Stimulated activated CD4-positive, alpha-beta T cell treated with anti-CD3 and anti-CD28 coated beads, Interleukin-4, amount 100 ng/mL, for 24 hours (primary cell): Measurements from ENCODE around the gene INTS12.
A peak's percentile ranks its signal among the peaks of the same experiment; 100 is the strongest.
"Not testable (repeated sequence)": the region's sequence is repeated elsewhere in the genome, so short reads cannot be mapped to it uniquely, and the experiment has no call there.

Experiments
- DNase-seq: peaks from one replicate; pipeline ENCODE4 v3.0.0-alpha.2; 2020

INTS12 gene, protein sequence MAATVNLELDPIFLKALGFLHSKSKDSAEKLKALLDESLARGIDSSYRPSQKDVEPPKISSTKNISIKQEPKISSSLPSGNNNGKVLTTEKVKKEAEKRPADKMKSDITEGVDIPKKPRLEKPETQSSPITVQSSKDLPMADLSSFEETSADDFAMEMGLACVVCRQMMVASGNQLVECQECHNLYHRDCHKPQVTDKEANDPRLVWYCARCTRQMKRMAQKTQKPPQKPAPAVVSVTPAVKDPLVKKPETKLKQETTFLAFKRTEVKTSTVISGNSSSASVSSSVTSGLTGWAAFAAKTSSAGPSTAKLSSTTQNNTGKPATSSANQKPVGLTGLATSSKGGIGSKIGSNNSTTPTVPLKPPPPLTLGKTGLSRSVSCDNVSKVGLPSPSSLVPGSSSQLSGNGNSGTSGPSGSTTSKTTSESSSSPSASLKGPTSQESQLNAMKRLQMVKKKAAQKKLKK

DNA sequence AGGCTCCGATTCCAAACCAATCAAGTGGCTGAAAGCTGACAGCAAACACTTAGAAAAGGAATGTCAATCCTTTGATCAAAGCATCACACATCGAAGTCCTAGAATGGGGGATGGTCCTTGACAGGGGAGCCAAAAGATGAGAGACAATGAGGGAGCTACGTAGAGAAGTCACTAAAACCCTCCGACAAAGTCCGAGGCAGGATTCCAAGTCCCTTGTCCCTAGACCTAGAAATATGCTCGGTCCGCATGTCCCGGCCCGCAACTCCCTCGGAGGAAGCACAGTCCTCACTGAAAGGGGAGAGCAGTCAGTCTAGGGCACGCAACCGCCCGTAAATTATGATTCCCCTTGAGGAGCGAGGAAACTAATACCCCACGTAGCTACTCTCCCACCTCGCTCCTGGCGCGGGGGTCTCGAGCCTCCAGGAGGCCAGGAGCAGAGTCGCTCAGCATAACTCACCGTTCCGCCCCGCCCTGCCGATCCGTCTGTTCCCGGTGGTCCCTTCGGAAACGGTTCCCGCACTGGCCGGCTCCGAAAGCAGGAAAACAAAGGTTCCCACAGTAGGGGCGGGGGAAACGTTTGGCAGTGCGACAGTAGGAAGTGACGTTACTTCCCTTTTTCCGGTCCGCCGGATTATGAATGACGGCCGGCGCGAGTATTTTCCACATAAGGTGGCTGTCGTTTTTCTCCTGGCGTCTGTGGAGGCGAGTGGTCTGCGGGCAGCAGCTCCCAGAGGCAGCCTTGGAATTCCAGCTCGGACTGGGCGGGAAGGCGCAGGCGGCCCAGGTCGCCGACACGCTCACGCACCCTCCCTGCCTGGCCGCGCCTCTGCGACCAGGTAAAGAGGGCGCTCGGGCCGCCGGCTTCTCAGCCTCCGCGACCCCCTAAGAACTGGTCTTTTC lies at the start of gene INTS12, which contains the start of gene GSTCD:
INTS12 (minus strand) TSS at position 509 of the 900 bp plus-strand sequence. CDS start 8,684 bp downstream, outside the sequence.
GSTCD (plus strand) TSS at position 604 of the 900 bp plus-strand sequence. CDS start 8,830 bp downstream, outside the sequence.
- peak; percentile 93 for DNase-seq

DNA sequence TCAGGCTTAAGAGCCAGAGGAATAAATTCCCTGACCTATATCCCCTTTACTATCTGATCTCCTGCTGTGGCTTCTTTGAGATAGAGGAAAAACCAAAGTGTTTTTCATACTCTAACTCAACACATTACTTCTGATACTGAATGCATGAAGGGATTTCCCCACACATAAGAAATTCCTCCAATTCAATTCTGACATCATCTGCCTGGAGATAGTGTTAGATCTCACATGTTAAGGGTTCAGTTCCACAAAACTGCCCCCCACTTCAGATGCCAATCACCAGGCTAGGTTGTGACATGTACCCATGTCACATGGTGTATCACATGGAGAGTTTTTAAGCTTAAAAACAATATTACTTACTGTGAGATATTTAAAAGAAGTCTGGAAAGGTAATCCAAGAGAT lies 46.9 kb upstream of the INTS12 start:
- no peak for DNase-seq

DNA sequence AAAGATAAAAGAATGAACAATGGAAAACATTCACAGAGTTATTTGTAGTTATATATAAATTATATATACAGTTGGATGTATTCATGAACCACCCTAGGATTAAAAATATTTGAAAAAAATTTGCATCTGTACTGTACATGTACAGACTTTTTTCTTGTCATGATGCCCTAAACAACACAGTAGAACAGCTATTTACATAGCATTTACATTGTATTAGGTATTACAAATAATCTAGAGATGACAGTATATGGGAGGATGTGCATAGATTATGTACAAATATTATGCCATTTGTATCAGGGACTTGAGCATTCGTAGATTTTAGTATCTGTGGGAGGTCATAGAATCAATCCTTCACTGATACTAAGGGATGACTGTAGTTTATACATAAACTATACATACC lies 44.9 kb upstream of the INTS12 start:
- no peak for DNase-seq

DNA sequence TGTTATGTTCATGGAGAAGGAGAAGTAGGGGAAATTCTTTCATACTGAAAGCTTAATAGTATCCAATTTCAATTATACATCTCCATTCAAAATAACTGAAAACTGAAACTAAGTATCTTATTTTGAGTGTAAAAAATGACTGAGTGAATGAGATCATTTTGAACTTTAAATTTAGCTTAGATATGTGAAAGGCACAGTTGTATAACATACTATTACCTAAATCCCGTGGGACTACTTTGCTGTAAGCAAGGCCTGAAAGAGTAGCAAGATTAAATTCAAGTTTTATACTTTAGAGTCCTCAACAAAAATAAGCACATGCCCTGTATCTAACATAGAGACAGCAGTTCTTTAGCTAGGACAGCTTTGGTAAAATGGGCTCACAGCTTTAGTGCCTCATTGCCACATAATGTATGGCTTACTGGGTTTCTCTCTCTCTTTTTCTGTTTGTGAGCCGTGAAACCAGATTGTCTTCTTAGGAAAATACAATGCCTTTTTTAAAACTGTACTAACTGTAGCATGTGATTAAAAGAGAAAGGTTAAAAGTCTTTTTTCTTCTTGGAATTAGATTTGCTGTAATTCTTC lies 43.3 kb upstream of the INTS12 start:
- no peak for DNase-seq

DNA sequence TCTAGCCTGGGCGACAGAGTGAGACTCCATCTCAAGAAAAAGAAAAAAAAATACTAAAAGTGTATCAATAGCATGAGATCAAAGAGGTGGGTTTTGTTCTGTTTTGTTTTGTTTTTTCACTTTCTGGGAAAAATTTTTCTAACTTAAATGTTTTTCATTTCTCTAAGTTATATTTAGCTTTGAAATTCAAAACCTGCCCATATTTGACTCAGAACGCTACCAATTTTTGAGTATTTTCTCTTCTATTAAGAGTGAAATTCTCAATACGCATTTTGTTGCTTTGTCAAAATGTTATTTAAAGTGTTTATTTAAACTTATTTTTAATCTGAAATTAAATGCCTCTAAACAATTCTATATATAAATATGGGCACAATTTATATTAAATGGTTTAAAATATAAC lies 39.7 kb upstream of the INTS12 start:
- DNase-seq: no peak

DNA sequence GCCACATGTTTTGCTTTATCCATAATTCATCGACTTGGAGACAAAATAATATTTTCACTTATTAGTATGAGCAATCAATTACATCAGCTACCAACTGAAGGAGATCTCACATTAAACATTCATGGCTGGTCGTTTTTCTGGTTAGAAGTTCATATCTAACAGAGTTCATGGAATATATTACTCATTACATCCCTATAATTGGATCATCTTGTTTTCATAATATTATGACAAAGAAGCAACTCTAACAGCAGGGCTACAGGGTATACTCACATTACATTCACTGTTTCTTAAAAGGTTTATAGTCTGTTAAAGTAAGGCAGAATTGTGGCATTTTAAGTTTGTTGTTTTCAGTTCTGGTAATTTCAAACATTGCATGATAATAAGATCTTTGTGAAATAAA lies 33.1 kb upstream of the INTS12 start:
- DNase-seq: no peak

DNA sequence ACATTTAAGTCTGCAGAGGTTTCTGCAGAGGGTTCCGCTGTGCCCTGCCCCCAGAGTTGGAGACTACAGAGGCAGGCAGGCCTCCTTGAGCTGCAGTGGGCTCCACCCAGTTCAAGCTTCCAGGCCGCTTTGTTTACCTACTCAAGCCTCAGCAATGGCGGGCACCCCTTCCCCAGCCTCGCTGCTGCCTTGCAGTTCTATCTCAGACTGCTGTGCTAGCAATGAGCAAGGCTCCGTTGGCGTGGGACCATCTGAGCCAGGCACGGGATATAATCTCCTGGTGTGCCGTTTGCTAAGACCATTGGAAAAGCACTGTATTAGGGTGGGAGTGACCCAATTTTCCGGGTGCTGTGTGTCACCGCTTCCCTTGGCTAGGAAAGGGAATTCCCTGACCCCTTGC lies 26.7 kb upstream of the INTS12 start:
- not testable (repeated sequence) for DNase-seq

DNA sequence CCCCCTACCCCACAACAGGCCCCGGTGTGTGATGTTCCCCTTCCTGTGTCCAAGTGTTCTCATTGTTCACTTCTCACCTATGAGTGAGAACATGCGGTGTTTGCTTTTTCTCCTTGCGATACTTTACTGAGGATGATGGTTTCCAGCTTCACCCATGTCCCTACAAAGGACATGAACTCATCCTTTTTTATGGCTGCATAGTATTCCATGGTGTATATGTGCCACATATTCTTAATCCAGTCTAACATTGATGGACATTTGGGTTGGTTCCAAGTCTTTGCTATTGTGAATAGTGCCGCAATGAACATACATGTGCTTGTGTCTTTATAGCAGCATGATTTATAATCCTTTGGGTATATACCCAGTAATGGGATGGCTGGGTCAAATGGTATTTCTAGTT lies 21.4 kb upstream of the INTS12 start:
- DNase-seq: not testable (repeated sequence)

DNA sequence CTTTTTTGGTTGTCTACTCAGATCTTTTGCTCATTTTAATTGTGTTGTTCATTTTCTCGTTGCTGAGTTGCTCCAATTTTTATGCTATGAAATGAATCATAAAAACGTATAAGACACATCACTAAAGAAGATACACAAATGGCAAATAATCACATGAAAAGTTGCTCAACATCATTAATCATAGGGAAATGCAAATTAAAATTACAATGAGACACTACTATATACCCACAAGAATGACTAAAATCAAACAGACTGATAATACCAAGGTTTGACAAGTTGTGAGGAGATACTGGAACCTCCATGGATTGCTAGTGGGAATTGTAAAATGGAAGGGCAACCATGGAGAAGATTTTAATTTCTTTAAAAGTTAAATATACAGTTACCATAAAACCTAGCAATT lies 17.1 kb upstream of the INTS12 start:
- DNase-seq: no peak

DNA sequence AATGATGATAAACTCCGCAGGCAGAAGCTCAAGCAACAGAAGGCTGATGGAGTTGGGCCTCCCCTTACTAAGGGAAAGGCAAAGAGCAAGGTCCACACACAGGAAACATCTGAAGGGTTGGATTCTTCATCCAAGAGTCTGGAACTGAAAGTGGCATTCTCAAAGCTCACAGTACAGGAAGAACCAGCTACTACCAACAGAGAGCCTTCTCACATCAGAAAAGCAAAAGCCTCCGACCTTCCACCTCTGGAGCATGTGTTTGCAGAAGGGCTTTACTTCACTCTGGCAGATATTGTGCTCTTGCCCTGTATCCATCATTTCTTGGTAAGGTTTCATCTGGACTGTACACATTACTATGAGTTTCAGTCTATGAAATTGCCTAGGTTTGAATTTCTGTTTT lies 10.7 kb upstream of the INTS12 start:
- no peak for DNase-seq

DNA sequence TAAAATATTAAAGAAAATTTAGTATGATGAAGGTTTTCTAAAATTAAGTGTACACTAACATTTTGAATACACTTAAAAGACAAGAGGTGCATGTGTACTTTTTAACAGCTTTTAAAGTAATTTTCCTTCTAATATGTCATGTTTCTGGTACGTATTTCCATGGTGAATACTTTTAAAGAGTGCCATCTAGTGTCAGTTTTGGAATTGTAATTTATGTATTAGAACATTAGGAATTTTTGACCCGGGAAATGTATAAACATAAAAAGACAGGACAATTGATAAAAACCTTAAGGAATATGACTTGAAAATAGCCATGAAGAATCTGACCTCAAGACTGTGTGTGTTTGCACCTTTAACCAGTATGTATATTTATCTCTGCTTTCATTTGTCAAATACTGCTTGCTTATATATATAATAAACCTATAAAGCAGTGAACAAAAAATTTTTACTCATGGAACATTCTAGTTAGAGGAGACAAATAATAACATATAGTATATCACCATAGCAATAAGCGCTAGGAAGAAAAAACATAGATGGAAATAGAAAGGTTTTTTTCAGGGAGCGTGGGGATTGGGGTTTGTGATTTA lies 7.3 kb upstream of the INTS12 start:
- DNase-seq: no peak

DNA sequence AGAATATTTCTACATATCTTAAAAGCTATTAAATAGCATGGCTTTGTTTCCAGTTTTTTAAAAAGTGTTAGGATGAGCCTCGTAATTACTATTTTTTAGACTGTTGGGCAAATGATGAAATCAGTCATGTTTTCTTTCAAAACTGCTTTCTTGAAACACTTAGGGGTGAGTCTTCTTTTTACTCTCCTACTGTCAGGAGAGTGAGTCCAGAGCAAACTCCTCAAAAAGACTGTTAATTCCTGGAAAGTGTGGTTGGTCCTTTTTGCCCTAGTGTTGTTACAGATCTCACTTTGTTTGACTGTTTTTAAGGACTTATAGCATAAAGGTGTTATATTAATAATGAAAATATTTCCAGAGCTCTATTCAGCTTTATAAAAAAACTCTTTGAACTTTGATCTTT lies 6.4 kb upstream of the INTS12 start:
- no peak for DNase-seq

DNA sequence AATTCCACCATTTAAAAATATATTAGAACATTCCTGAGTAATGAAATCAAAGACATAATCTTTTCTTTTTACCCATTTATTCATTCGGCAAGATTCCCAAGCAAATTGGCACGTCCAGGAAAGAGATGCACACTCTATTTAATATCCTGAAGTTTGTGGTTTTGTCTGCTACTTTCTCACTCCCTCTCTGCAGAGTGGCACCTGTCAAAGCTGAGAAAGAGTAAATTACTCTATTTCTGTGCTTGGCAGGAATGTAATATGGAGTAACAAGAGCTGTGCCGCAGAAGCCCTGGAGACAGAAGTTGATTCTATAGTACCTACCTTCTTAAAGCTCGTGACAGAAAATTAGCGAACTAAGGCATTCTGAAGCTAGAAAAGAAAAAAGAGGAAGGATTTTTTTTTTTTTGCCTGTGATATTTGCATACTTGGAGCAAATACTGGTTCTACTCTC lies 5.6 kb upstream of the INTS12 start:
- no peak for DNase-seq

DNA sequence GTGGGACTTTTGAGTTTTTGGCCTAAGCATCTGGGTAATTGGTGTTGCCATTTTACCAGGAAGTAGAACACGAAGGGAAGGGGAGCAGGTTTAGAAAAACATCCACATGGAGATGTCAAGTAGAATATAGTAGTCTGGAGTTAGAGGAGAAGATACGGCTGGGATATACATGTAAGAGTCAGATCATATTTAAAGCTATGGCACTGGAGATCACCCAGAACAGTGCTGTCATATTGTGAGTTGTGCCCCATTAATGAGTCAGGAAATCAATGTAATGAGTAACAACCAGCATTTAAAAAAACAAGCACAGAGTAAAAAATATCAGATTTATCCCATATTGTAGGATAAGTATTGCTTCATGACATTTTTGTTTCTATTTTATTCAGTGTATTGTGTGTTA lies 4.3 kb upstream of the INTS12 start:
- no peak for DNase-seq

DNA sequence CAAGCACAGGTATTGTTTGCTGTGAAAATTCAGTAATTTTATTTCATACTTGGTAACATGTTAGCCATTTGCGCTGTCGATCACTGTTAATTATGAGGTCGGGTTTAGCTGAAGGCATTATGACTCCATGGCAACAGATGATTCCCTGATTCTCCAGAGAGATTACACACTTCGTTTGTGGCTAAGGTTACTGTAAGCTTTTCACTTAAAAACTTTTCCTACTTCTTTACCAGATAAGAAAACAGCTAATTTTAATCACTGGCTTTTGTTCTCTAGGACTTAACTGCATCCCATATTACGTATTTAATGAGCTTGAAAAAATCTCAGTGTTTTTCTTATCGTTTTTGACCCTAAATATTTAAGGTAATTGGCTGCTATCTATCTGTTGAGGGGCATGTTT lies 2.2 kb upstream of the INTS12 start:
- DNase-seq: no peak

DNA sequence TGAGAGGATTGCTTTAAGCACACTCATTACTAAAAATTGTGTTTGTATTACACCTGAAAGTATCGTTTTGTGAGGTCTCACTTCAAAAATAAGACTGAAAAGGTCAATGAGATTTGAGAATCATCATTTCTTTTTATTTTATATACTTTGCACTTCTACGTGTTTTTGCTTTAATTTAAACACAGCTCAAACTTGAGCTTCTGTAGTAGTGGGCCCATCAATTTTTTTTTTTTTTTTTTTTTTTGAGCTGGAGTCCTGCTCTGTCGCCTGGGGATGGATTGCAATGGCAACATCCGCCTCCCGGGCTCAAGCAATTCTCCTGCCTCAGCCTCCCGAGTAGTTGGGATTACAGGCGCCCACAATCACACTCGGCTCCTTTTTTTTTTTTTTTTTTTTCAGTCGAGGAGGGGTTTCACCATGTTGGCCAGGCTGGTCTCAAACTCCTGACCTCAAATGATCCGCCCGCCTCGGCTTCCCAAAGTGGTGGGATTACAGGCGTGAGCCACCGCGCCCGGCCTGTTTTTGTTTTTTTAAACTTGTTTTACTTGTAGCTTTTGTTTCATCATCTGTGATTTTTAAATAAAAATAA lies 1.6 kb upstream of the INTS12 start:
- no peak for DNase-seq

DNA sequence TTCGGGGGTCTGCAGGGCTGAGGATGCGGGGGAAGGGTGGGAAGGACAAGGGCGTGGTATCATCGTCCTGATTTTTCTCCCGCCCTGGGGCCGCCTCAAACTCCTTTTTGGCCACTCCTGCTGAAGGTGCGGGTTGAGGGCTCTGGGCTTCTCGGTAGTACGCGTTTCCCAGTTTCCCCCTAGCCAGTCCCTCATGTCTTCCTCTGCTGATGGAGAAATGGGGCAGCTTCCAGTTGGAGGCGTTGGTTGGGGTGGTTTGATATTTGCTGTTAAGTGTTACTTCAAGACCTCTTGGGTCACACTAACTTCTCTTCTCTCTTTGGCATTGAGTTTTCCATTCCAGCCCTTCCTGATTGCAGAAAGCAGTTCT lies 577 bp upstream of the INTS12 start:
- DNase-seq: no peak

DNA sequence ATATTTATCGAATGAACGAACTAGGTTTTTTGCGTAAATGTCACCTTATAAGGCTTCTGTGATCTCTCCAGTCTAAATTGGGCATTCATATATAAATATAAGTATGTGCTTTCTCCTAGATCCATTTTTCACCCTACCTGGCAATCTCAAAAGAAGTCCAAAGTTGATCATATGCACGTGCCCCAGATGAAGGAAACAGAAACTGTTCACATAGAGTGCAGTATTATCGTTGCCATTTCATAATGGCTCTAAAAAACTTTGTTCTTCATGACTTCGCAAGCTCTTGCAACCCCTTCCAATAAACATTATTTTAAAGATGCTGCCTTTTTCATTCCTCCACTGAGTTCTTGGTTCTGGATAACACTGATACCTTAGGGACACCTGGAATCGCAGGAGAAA lies 708 bp downstream of the INTS12 start:
- no peak for DNase-seq

DNA sequence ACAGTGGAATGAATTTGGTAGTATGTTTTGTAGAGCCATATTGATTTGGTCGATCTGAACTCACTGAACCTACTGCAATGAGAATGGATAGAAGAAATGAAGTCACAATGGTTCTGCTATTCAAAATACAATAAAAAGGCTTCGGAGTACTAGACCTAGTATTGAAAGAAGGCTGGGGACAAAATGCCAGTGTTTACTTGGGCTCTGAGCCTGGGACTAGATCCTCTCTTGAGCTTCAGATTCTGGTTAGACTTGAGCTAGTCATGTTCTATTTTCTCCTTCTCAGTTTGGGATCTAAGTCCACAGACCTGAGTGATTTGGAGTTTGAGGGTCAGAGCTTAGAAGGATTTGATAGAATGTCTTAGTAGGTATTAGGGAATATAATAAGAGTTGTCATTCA lies 9.9 kb downstream of the INTS12 start:
- DNase-seq: no peak

DNA sequence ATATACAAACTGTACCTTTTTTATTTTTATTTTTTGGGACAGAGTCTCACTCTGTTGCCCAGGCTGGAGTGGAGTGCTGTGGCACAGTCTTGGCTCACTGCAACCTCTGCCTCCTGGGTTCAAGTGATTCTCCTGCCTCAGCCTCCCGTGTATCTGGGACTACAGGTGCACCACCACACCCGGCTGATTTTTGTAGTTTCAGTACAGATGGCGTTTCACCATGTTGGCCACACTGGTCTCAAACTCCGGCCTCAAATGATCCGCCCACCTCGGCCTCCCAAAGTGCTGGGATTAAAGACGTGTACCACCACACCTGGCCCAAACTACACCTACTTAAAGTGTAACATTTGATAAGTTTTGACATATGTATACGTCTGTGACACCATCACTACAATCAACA lies 12.7 kb downstream of the INTS12 start:
- DNase-seq: not testable (repeated sequence)

DNA sequence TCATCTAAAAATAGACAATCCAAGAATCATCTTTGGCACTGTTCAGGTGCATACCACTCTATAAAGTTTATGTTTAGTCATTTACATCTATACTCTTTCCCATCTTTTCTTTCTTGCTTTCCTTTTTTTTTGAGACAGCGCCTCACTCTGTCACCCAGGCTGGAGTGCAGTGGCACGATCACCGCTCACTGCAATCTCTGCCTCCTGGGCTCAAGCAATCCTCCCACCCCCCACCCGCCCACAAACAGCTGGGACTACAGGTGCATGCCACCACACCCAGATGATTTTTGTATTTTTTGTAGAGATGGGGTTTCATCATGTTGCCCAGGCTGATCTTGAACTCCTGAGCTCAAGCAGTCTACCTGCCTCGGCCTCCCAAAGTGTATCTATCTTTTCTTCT lies 13.7 kb downstream of the INTS12 start:
- not testable (repeated sequence) for DNase-seq

DNA sequence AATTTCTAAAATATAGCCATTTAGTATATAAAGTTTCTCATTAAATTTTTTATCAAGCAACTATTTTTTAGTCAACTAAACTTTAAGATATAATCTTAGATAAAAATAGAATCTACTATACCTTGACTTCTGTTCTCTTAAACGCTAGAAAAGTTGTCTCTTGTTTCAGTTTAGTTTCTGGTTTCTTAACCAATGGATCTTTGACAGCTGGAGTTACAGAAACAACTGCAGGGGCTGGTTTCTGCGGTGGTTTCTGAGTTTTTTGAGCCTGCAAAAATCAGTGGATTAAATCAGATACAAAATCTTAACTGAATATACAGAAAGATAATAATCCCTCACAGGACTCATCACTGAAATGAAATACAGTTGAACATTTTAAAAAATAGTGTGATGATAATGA lies 21.9 kb downstream of the INTS12 start:
- DNase-seq: no peak

DNA sequence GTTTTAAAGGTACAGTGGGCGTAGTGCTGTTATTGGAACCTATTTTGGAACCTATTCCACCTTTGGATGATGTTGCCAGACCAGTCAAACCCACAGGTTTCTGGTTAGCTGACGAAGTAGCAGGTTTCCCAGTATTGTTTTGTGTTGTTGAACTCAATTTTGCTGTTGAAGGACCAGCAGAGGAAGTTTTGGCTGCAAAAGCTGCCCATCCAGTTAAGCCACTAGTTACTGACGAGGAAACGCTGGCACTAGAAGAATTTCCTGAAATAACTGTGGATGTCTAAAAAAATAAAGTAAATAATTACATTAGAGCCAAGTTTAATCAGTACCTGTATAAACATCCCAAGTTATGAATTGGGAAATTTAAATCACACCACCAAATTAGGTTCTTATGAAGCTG lies 25.5 kb downstream of the INTS12 start:
- DNase-seq: no peak
